Measurements from ENCODE around the gene R3HCC1L.

Gene R3HCC1L

GRCh38 chr10:98262571-98262970, 128.1 kb downstream of the R3HCC1L start:
- no peak for DNase-seq

- DNase-seq = no peak
These were observed 128.6 kb downstream of the R3HCC1L start for GRCh38 chr10:98263088-98263487.

- DNase-seq = no peak
These were observed 130.1 kb downstream of the R3HCC1L start for GRCh38 chr10:98264378-98265065.

- no peak for DNase-seq
These were observed 131.2 kb downstream of the R3HCC1L start for GRCh38 chr10:98265403-98266378.

- no peak for DNase-seq
These were observed 132.2 kb downstream of the R3HCC1L start for GRCh38 chr10:98266647-98267046.

GRCh38 chr10:98267069-98267893, 132.8 kb downstream of the R3HCC1L start:
- no peak for DNase-seq

DNA sequence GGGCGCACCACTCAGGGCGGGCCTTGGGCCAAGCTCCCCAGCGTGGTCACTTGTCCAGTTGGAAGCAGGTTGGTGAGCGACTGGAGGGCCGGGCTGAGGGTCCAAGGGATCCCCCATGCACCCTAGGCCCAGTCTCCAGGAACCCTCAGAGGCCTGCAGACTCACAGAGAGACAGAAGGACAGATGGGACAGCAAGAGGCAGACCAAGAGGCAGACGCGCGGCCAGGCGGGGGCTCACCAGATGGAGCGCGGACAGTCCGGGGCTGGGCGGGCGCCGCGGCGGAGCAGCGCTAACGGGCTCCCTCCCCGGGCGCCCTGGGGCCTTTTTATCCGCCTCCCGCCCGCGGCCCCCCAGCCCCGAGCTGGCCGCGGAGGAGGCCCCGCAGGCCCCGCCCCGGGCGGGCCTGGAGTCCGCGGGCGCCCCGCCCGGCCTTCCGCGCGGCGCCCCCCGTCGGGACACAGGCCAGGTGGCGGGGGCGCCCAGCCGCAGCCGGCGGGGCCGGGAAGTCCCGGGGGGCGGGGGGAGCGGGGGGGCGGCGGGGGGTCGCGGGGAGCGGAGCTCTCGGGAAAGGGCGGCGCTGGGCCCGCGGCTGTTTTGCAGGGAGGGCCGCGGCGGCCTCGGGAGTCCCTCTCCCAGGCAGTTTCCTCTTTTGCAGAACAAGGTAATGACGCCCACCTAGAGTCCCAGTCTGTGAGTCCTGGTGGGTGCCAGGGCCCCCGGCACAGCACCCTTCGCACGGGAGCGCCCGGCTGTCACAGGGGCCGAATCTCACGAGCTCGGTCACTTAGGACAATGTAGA, 133.6 kb downstream of the R3HCC1L start, which contains the start of gene LOXL4:
LOXL4 (minus strand) TSS at position 301 of the 800 bp plus-strand sequence. CDS start 5,175 bp downstream, outside the sequence.
- peak; percentile 23 for DNase-seq

GRCh38 chr10:98268694-98269431, 134.4 kb downstream of the R3HCC1L start:
- DNase-seq = peak; percentile 73

DNA sequence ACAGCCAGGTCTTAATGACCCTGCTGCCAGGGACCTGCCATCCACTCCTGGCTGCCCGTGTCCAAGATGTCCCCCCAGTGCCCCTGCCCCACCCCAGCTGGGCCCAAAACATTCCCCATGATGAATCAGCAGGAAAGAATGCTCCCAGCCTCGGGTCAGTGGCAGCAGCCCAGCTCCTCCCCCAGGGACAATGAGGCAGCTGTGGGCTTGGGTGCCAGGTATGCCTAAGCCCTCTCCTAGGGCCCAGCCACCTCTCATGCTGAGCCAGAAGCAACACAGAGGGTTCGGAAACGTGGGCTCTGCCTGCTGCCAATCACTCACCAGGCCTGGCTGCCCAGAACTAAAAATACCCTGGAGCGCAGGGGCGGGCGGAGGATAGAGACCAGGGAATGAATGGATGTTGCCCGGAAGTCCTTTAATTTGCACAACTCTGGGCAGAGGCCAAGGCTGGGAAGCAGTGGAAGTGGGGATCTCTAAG, 135.0 kb downstream of the R3HCC1L start:
- peak; percentile 73 for DNase-seq

GRCh38 chr10:98270073-98270740, 135.8 kb downstream of the R3HCC1L start:
- no peak for DNase-seq

DNA sequence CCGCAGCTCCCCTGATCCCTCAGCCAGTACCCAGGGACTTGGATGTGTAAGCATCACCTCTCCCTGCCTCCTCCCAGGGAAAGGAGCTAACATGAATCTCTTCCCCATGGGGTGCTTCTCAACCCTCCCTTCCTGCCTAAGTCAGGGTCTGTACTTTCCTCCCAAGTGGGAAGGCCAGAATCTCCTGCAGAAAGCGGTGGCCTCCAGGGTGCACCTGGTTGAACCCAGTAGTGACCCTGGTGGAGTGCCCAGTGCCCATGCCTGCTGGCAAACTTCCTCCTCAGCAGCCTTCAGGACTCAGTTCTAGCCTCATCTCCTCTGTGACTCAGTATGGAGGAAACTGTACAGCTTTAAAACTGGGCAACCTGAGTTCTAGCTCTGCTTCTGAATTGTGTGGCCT, 136.3 kb downstream of the R3HCC1L start:
- DNase-seq = no peak

DNA sequence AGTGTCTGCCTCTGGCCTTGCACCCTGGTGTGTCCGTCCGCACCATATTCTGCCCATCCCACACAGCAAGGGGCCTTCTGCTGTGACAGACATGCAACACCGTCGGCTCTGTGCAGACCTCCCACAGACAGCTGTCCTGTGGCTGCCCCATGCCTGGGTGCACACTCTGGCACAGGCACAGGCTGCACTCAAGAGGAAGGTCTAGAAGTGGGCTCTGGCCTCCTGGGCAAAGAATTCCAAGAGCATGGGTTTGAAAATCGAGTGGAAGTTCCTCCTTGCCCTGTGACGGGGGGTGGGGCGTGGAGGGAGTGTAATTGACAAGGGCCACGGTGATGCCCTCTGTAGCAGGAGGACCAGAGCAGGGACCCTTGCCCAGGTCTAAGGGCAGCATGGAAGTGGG, 137.8 kb downstream of the R3HCC1L start:
- no peak for DNase-seq

DNA sequence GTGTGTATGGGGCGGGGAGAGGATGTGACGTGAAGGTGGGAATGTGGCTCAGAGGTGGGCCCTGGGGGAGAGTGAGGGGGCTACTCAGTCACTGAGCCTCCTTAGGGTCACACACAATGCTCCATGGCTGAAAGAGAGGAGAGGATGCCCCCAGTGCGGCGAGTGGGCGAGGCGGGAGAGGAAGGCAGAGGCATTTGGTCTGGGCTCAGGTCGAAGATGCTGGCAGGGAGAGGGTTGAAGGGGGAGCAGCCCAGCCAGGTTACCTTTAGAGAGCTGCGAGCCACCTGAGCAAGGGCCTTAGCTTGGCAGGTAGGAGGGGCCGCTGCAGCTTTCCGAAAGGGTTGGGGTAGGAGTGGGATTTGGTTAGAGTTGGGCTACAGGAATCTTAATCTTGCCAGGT, 138.2 kb downstream of the R3HCC1L start:
- DNase-seq = no peak

- no peak for DNase-seq
These were observed 138.8 kb downstream of the R3HCC1L start for GRCh38 chr10:98273057-98273850.

GRCh38 chr10:98274562-98274961, 140.1 kb downstream of the R3HCC1L start:
- DNase-seq = no peak

DNA sequence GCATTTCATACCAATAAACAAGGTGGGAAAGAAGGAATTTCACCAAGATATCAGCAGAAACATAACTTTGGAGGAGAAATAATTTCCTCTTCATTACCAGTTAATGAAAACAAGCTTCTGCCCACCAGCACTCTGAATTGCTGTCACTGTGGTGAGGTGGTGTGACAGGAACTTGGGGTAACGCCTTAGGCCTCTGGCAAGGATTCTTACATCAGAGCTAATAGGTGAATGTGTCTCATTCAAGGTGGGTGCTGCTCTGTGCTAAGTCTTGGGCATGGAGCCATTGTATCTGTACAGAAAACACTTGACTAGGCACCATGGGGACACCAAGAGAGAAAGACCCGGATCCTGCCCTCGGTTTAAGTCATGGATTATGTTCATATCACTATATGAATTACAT, 141.9 kb downstream of the R3HCC1L start:
- DNase-seq = no peak

DNA sequence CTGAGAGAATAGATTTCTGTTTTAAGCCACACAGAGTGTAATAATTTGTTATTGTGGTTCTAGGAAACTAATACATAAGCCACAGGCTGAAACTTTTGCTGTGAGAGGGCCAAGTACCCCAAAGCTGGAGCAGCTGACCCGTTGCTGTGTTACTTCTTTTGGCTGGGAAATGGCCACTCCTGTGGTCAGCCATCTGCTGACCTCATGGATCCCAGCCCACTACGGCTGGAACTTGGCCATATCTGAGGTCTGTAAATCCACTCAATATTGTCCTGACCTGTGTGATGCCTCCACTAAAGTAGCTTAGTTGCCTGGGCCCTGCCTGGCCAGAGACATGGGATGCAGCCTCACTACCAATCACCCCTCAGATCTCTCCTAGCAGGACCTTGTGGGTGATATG, 151.0 kb downstream of the R3HCC1L start:
- DNase-seq = no peak

DNA sequence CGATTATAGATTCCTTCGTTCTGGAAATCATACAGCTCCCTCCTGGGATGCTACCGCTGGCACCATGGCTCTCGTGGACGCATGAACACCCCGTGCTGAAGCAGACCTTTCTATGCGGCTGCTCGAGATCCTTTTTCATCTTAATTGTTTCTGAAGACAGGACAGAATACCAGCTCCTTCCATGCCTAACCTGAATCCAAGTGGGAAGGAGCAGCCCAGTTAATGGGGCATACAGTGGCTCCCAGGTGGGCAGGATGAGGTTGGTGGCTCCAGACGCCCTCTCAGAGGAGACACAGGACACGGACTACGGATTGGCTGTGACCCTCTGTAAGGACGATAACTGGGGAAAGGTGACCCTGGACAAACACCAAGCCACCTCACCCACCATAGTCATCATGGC, 152.0 kb downstream of the R3HCC1L start:
- DNase-seq = no peak

- no peak for DNase-seq
These were observed 152.9 kb downstream of the R3HCC1L start for GRCh38 chr10:98287321-98287720.

GRCh38 chr10:98289802-98290209, 155.3 kb downstream of the R3HCC1L start:
- no peak for DNase-seq
